ENCODE measurements around the gene LGALS3BP. TPM values are rescaled to one million over a fixed set of nuclear protein-coding genes. Genes with fewer than 3 reads are reported as not detected.
A peak's percentile ranks its signal among the peaks of the same experiment; 100 is the strongest.

LGALS3BP gene
- total and polyA plus RNA-seq, 2 of the 13 experiments (the other 11 are each of a cell fraction or from before 2014, with no cell fraction given), result 137 to 332 TPM

DNA sequence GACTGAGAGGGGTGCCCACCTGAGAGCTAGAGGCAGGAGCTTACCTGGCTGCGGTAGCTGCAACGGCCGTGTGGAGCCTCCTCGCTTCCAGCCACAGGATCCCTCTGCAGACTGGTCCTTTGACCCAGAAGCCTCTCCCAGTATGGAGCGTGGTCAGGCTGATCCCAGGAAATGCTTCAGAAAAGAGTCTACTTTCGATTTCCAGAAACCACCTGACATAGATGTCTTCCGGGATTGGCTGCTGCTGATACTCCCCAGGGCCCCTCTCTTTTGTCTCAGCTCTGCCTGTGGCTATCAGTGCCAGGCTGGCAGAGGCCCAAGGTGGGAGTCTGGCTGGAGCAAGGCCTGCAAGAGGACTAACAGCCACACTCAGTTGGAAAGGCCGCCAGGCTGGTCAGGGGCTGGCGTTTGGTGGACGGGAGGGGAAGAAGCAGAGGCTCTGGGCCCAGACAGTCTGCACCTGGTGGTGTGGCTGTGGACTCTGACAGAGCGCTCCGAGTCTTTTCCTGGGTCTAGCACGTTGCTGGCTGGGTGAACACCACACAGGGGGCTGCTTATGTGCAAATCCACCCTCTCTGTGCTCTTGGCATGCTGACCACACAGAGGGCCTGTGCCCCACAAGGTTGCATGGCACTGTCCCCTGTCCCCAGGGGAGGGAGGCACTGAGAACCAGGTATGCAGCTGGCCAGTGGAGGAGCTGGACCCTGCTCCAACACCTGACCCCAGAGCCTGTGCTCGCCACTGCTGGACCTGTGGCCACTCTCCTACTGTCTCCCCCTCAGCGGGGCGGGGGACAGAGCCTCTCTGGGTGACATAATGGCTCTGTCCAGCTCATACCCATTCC is at the start of gene LGALS3BP (continued):
- TF ChIP-seq, protein P1, sequence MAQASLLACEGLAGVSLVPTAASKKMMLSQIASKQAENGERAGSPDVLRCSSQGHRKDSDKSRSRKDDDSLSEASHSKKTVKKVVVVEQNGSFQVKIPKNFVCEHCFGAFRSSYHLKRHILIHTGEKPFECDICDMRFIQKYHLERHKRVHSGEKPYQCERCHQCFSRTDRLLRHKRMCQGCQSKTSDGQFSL (CRISPR knock-in tag; IDR thresholded peaks at IDR 0.05), result 0 out of 2 replicates have a peak, but pooled peaks have one; percentile 57
- TF ChIP-seq GTF3A (CRISPR knock-in tag; conservative IDR thresholded peaks at IDR 0.05) (no peak), NFYB (CRISPR knock-in tag; IDR thresholded peaks at IDR 0.05) (peak; percentile 76), TBL1XR1 (IDR thresholded peaks at IDR 0.05; ENCODE audit: borderline replicate concordance, low read length, partially characterized antibody) (no peak), NR2F1 (CRISPR knock-in tag; IDR thresholded peaks at IDR 0.05) (0 out of 4 replicates have a peak, but pooled peaks of 1 of the 2 experiments have one; percentile 16), ZNF883 (CRISPR knock-in tag; IDR thresholded peaks at IDR 0.05; ENCODE audit: not compliant biosample characterization) (no peak), ZNF773 (CRISPR knock-in tag; IDR thresholded peaks at IDR 0.05; ENCODE audit: borderline replicate concordance) (no peak), ZNF546 (CRISPR knock-in tag; conservative IDR thresholded peaks at IDR 0.05) (no peak; the same call in 1 of the 2 replicates), PPARG (CRISPR knock-in tag; conservative IDR thresholded peaks at IDR 0.05) (peak; percentile 85), MXI1 (IDR thresholded peaks at IDR 0.05; ENCODE audit: borderline replicate concordance, low read depth, low read length) (peak; percentile 85; the same call in 1 of the 3 replicates), ZNF563 (CRISPR knock-in tag; IDR thresholded peaks at IDR 0.05) (no peak; the same call in 1 of the 2 replicates), ZNF570 (CRISPR knock-in tag; IDR thresholded peaks at IDR 0.05; ENCODE audit: borderline replicate concordance) (no peak), ZNF496 (CRISPR knock-in tag; IDR thresholded peaks at IDR 0.05; ENCODE audit: insufficient replicate concordance) (no peak), HIVEP1 (CRISPR knock-in tag; IDR thresholded peaks at IDR 0.05) (no peak)
- TF ChIP-seq, protein P2, sequence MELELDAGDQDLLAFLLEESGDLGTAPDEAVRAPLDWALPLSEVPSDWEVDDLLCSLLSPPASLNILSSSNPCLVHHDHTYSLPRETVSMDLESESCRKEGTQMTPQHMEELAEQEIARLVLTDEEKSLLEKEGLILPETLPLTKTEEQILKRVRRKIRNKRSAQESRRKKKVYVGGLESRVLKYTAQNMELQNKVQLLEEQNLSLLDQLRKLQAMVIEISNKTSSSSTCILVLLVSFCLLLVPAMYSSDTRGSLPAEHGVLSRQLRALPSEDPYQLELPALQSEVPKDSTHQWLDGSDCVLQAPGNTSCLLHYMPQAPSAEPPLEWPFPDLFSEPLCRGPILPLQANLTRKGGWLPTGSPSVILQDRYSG (CRISPR knock-in tag; IDR thresholded peaks at IDR 0.05), result 0 out of 2 replicates have a peak, but pooled peaks have one; percentile 6
- TF ChIP-seq, protein P3, sequence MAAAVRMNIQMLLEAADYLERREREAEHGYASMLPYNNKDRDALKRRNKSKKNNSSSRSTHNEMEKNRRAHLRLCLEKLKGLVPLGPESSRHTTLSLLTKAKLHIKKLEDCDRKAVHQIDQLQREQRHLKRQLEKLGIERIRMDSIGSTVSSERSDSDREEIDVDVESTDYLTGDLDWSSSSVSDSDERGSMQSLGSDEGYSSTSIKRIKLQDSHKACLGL (CRISPR knock-in tag; IDR thresholded peaks at IDR 0.05), result 0 out of 2 replicates have a peak, but pooled peaks have one; percentile 18
- TF ChIP-seq, protein P4, sequence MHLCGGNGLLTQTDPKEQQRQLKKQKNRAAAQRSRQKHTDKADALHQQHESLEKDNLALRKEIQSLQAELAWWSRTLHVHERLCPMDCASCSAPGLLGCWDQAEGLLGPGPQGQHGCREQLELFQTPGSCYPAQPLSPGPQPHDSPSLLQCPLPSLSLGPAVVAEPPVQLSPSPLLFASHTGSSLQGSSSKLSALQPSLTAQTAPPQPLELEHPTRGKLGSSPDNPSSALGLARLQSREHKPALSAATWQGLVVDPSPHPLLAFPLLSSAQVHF (CRISPR knock-in tag; IDR thresholded peaks at IDR 0.05), result 0 out of 2 replicates have a peak, but pooled peaks have one; percentile 52
- TF ChIP-seq, protein P5, sequence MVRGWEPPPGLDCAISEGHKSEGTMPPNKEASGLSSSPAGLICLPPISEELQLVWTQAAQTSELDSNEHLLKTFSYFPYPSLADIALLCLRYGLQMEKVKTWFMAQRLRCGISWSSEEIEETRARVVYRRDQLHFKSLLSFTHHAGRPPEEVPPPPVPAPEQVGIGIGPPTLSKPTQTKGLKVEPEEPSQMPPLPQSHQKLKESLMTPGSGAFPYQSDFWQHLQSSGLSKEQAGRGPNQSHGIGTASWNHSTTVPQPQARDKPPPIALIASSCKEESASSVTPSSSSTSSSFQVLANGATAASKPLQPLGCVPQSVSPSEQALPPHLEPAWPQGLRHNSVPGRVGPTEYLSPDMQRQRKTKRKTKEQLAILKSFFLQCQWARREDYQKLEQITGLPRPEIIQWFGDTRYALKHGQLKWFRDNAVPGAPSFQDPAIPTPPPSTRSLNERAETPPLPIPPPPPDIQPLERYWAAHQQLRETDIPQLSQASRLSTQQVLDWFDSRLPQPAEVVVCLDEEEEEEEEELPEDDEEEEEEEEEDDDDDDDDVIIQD (CRISPR knock-in tag; IDR thresholded peaks at IDR 0.05; ENCODE audit: low read depth), result peak; percentile 58; the same call in 1 of the 2 replicates
- TF ChIP-seq, protein P6, sequence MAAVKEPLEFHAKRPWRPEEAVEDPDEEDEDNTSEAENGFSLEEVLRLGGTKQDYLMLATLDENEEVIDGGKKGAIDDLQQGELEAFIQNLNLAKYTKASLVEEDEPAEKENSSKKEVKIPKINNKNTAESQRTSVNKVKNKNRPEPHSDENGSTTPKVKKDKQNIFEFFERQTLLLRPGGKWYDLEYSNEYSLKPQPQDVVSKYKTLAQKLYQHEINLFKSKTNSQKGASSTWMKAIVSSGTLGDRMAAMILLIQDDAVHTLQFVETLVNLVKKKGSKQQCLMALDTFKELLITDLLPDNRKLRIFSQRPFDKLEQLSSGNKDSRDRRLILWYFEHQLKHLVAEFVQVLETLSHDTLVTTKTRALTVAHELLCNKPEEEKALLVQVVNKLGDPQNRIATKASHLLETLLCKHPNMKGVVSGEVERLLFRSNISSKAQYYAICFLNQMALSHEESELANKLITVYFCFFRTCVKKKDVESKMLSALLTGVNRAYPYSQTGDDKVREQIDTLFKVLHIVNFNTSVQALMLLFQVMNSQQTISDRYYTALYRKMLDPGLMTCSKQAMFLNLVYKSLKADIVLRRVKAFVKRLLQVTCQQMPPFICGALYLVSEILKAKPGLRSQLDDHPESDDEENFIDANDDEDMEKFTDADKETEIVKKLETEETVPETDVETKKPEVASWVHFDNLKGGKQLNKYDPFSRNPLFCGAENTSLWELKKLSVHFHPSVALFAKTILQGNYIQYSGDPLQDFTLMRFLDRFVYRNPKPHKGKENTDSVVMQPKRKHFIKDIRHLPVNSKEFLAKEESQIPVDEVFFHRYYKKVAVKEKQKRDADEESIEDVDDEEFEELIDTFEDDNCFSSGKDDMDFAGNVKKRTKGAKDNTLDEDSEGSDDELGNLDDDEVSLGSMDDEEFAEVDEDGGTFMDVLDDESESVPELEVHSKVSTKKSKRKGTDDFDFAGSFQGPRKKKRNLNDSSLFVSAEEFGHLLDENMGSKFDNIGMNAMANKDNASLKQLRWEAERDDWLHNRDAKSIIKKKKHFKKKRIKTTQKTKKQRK (IDR thresholded peaks at IDR 0.05; ENCODE audit: low read length), result no peak

All from HepG2 (cell line).